Neural cell (in vitro differentiated cells): ENCODE measurements around the gene JAK3. TPM values are rescaled to one million over a fixed set of nuclear protein-coding genes. Genes with fewer than 3 reads are reported as not detected.
A peak's percentile ranks its signal among the peaks of the same experiment; 100 is the strongest.

Experiments used
- H2AFZ ChIP-seq: fragments of 200-600, 300-800 bp; sonication (generic), shearing (Covaris generic); 2 replicates; pipeline ENCODE4 v1.6.0; 2014; ENCODE audit warnings: low read depth, mild to moderate bottlenecking, antibody characterized with exemption, low read length, moderate library complexity
- H3F3A ChIP-seq: fragments of 200-600 bp; shearing (Covaris generic); 2 replicates; pipeline ENCODE4 v1.6.1; 2016; ENCODE audit warnings: mild to moderate bottlenecking, moderate library complexity, mixed read lengths, antibody characterized with exemption, low read length; ENCODE audit not compliant: insufficient read depth, poor library complexity, severe bottlenecking
- H3K27ac ChIP-seq: fragments of 200-600, 300-800 bp; sonication (generic), shearing (Covaris generic); 2 replicates; pipeline ENCODE4 v1.5.1; 2014; ENCODE audit warnings: mild to moderate bottlenecking, low read length, moderate library complexity
- H3K27me3 ChIP-seq: fragments of 300-800, 200-600 bp; sonication (generic), shearing (Covaris generic); 2 replicates; pipeline ENCODE4 v1.6.0; 2014; ENCODE audit warnings: mild to moderate bottlenecking, low read depth, low read length, moderate library complexity; ENCODE audit not compliant: insufficient read depth
- H3K36me3 ChIP-seq: fragments of 300-800, 200-600 bp; sonication (generic), shearing (Covaris generic); 2 replicates; pipeline ENCODE4 v1.5.1; 2014; ENCODE audit warnings: mild to moderate bottlenecking, antibody characterized with exemption, low read length, moderate library complexity; ENCODE audit not compliant: insufficient read depth
- H3K4me2 ChIP-seq: fragments of 300-800, 200-600 bp; sonication (generic), shearing (Covaris generic); 2 replicates; pipeline ENCODE4 v1.6.0; 2014; ENCODE audit warnings: mild to moderate bottlenecking, low read length
- H3K4me3 ChIP-seq: fragments of 300-800, 200-600 bp; sonication (generic), shearing (Covaris generic); 2 replicates; pipeline ENCODE4 v1.5.1; 2014; ENCODE audit warnings: mild to moderate bottlenecking, low read length, moderate library complexity
- H3K79me2 ChIP-seq: fragments of 200-600 bp; shearing (Covaris generic); replicated peaks from 2 replicates; pipeline ENCODE4 v1.6.0; 2014; ENCODE audit warnings: mild to moderate bottlenecking, low read length, moderate library complexity; ENCODE audit not compliant: insufficient read depth
- H3K9ac ChIP-seq: fragments of 300-800, 200-600 bp; sonication (generic), shearing (Covaris generic); 2 replicates; pipeline ENCODE4 v1.6.1; 2016; ENCODE audit warnings: mild to moderate bottlenecking, low read length, mixed read lengths
- H3K9me2 ChIP-seq: fragments of 200-600 bp; shearing (Covaris generic); 2 replicates; pipeline ENCODE4 v1.6.1; 2016; ENCODE audit warnings: mild to moderate bottlenecking, low read length, mixed read lengths; ENCODE audit not compliant: insufficient read depth
- H3K9me3 ChIP-seq: fragments of 200-600, 300-800 bp; sonication (generic), shearing (Covaris generic); 2 replicates; pipeline ENCODE4 v1.6.1; 2016; ENCODE audit warnings: mild to moderate bottlenecking, mixed run types, low read length, moderate library complexity, mixed read lengths
- H4K20me1 ChIP-seq: fragments of 200-600 bp; shearing (Covaris generic); 2 replicates; pipeline ENCODE4 v1.6.1; 2016; ENCODE audit warnings: mild to moderate bottlenecking, mixed run types; ENCODE audit not compliant: insufficient read depth
- EP300 ChIP-seq: fragments of 450-650 bp; conservative IDR thresholded peaks from 2 replicates; pipeline ENCODE4 v1.6.1; 2014; ENCODE audit warnings: antibody characterized with exemption, mild to moderate bottlenecking, moderate library complexity; ENCODE audit not compliant: poor library complexity, severe bottlenecking
- EZH2 ChIP-seq: fragments of 200-600, 300-800 bp; shearing (Covaris generic), sonication (generic); IDR thresholded peaks from 2 replicates; pipeline ENCODE4 v1.6.1; 2014; ENCODE audit warnings: antibody characterized with exemption, low read length, borderline replicate concordance, mild to moderate bottlenecking; ENCODE audit not compliant: insufficient read depth, poor library complexity, severe bottlenecking
- MXI1 ChIP-seq: fragments of 450-650 bp; conservative IDR thresholded peaks from 2 replicates; pipeline ENCODE4 v1.6.1; 2014; ENCODE audit warnings: antibody characterized with exemption, mild to moderate bottlenecking; ENCODE audit not compliant: poor library complexity, severe bottlenecking
- POLR2AphosphoS5 ChIP-seq: IDR thresholded peaks from 2 replicates; pipeline ENCODE4 v1.6.1; 2012
- RAD21 ChIP-seq: fragments of 450-650 bp; conservative IDR thresholded peaks from 2 replicates; pipeline ENCODE4 v1.6.1; 2014; ENCODE audit warnings: antibody characterized with exemption, mild to moderate bottlenecking, moderate library complexity
- SMC3 ChIP-seq: fragments of 450-650 bp; conservative IDR thresholded peaks from 2 replicates; pipeline ENCODE4 v1.6.1; 2014; ENCODE audit warnings: antibody characterized with exemption, mild to moderate bottlenecking, moderate library complexity; ENCODE audit not compliant: poor library complexity
- TAF1 ChIP-seq: IDR thresholded peaks from 2 replicates; pipeline ENCODE4 v1.6.1; 2012; ENCODE audit warnings: low read depth
- polyA plus RNA-seq: library from polyadenylated mRNA; depleted of rRNA; stranded (reverse); fragments of >200 nt; gene quantifications from 2 replicates; pipeline ENCODE4 v1.2.3, GENCODE V29; 2014
- TF ChIP-seq, protein P1 (sequence below): IDR thresholded peaks from 2 replicates; pipeline ENCODE4 v1.6.1; 2012; ENCODE audit warnings: borderline replicate concordance
- TF ChIP-seq, protein P2 (sequence below): fragments of 450-650 bp; IDR thresholded peaks from 2 replicates; pipeline ENCODE4 v1.5.1; 2014; ENCODE audit warnings: antibody characterized with exemption, mild to moderate bottlenecking, moderate library complexity; ENCODE audit not compliant: poor library complexity, severe bottlenecking

Gene JAK3
- polyA plus RNA-seq, 1 donor from 2014 or later: 0.11 TPM

DNA sequence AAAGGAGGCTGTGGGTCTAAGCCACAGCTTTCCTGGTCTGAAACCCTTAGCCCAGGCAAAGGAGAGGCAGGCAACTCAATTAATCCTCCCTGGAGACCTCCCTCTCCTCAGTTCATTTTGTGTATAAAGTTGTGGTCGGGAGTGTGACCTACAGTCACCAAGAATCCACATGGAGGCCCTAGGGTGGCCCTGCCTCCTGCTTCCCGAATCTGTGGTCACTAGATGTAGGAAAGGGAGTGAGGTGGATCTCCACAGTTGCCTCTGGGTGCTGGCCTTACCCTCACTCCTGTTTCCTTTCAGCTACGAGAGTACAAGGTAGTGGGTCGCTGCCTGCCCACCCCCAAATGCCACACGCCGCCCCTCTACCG, 13.2 kb upstream of the JAK3 start:
- H3K79me2 ChIP-seq: peaks cover 21% of the 10 kb centered on the region
- H3K4me2 ChIP-seq: peak overlapping the region; percentile 95
- no peaks in the 10 kb centered on the region for H3K36me3 ChIP-seq
- no peak overlapping the region for H2AFZ ChIP-seq
- H3K9ac ChIP-seq: peak overlapping the region; percentile 93
- H3K9me2 ChIP-seq: no peaks in the 10 kb centered on the region
- H4K20me1 ChIP-seq: peaks cover 4% of the 10 kb centered on the region
- no peaks in the 10 kb centered on the region for H3K27me3 ChIP-seq
- no peaks in the 10 kb centered on the region for H3K9me3 ChIP-seq
- TF ChIP-seq RAD21: no peak
- TF ChIP-seq EP300: no peak
- no peak for TF ChIP-seq POLR2AphosphoS5
- TF ChIP-seq, protein P1, sequence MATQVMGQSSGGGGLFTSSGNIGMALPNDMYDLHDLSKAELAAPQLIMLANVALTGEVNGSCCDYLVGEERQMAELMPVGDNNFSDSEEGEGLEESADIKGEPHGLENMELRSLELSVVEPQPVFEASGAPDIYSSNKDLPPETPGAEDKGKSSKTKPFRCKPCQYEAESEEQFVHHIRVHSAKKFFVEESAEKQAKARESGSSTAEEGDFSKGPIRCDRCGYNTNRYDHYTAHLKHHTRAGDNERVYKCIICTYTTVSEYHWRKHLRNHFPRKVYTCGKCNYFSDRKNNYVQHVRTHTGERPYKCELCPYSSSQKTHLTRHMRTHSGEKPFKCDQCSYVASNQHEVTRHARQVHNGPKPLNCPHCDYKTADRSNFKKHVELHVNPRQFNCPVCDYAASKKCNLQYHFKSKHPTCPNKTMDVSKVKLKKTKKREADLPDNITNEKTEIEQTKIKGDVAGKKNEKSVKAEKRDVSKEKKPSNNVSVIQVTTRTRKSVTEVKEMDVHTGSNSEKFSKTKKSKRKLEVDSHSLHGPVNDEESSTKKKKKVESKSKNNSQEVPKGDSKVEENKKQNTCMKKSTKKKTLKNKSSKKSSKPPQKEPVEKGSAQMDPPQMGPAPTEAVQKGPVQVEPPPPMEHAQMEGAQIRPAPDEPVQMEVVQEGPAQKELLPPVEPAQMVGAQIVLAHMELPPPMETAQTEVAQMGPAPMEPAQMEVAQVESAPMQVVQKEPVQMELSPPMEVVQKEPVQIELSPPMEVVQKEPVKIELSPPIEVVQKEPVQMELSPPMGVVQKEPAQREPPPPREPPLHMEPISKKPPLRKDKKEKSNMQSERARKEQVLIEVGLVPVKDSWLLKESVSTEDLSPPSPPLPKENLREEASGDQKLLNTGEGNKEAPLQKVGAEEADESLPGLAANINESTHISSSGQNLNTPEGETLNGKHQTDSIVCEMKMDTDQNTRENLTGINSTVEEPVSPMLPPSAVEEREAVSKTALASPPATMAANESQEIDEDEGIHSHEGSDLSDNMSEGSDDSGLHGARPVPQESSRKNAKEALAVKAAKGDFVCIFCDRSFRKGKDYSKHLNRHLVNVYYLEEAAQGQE: no peak
- TF ChIP-seq SMC3: no peak
- no peak for TF ChIP-seq EZH2
- TF ChIP-seq, protein P2, sequence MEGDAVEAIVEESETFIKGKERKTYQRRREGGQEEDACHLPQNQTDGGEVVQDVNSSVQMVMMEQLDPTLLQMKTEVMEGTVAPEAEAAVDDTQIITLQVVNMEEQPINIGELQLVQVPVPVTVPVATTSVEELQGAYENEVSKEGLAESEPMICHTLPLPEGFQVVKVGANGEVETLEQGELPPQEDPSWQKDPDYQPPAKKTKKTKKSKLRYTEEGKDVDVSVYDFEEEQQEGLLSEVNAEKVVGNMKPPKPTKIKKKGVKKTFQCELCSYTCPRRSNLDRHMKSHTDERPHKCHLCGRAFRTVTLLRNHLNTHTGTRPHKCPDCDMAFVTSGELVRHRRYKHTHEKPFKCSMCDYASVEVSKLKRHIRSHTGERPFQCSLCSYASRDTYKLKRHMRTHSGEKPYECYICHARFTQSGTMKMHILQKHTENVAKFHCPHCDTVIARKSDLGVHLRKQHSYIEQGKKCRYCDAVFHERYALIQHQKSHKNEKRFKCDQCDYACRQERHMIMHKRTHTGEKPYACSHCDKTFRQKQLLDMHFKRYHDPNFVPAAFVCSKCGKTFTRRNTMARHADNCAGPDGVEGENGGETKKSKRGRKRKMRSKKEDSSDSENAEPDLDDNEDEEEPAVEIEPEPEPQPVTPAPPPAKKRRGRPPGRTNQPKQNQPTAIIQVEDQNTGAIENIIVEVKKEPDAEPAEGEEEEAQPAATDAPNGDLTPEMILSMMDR: no peak
- TF ChIP-seq MXI1: no peak
- TF ChIP-seq TAF1: no peak
- no peaks in the 10 kb centered on the region for H3F3A ChIP-seq
- peak overlapping the region; percentile 99 for H3K4me3 ChIP-seq
- H3K27ac ChIP-seq: peak overlapping the region; percentile 72

DNA sequence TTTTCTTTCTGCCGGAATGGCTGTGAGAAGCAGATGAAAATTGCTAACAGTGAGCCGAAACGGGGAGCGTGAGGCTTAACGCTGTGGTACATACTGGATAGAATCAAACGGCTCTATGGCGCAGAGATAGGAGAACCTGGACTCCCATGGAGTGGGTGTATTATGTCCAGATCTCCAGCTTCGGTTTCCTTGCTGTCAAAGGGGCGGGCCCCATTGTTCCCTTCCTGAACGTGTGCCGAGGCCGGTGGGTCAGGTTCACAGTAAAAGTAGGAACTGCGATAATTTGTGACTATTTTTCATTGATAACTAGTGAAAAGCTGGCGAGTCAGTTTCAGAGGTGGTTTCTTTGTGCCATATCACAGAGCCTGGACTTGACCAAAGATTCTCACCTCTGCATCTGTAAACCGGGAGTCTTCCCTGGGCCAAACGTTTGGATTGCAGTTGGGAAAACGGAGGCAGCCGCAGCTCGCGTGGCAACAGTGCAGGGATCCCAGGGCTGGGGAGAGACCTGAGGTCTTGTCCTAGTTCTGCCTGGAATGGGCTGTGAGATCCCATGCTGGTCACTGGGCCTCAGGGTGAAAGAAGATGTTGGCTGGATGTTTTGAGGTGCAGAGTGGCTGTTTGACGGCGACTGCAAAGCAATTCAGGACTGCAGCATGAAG, 12.7 kb upstream of the JAK3 start:
- peaks cover 21% of the 10 kb centered on the region for H3K79me2 ChIP-seq
- H3K27me3 ChIP-seq: no peaks in the 10 kb centered on the region
- H2AFZ ChIP-seq: peak overlapping the region; percentile 36
- H3K9me2 ChIP-seq: no peaks in the 10 kb centered on the region
- H3K9ac ChIP-seq: peak overlapping the region; percentile 93
- H4K20me1 ChIP-seq: peaks cover 4% of the 10 kb centered on the region
- no peaks in the 10 kb centered on the region for H3K36me3 ChIP-seq
- H3K9me3 ChIP-seq: no peaks in the 10 kb centered on the region
- peak overlapping the region; percentile 99 for H3K4me3 ChIP-seq
- TF ChIP-seq SMC3 (no peak), EP300 (no peak), POLR2AphosphoS5 (no peak), EZH2 (no peak), RAD21 (no peak), MXI1 (no peak), TAF1 (no peak)
- TF ChIP-seq, protein P1: no peak
- TF ChIP-seq, protein P2: no peak
- peak overlapping the region; percentile 72 for H3K27ac ChIP-seq
- H3K4me2 ChIP-seq: peak overlapping the region; percentile 95
- no peaks in the 10 kb centered on the region for H3F3A ChIP-seq
